GM10266 (cell line): Measurements from ENCODE around the gene CARMIL3.
"Not testable (repeated sequence)": the region's sequence is repeated elsewhere in the genome, so short reads cannot be mapped to it uniquely, and the experiment has no call there.

Experiments used
- DNase-seq: peaks from one replicate; pipeline ENCODE4 v3.0.0; 2012; ENCODE audit errors: extremely low spot score
- TF ChIP-seq, protein P1 (sequence below): IDR thresholded peaks from 2 replicates; pipeline ENCODE4 v1.5.1; 2012; ENCODE audit warnings: mild to moderate bottlenecking, low read depth; ENCODE audit not compliant: control insufficient read depth, insufficient read depth; ENCODE audit errors: missing control alignments

Gene CARMIL3

DNA sequence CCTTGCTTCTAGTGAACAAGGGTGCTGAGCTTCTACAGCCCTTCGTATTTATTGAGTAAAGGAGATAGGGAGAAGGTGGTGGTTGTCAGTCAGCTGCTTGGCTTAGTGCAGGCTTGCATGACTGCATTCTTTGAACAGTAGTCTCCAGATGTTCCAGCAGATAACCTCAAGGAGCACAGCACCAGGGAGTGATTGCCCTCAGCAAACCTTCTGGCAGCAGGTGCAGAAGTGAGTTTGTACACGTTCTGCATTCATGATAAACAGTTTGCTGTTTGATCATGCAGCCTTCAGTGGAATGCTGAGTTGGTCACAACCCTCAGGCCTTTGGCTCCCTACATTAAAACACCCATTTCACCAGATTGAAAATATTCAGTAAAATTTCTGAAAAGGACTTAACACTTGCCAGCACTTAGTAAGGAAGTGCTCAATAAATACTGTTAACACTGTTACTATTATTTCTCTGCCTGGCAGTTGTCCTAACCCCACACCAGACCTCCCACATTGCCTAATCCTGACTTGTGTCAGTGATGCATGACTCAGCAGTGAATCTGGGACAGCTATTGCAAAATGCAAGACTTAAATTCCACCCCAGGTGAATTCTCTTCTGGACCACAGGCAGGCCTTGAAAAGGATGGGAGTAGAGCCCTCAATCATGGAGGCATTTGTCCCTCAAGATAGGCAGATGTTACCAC, 18.9 kb upstream of the CARMIL3 start:
- TF ChIP-seq, protein P1, sequence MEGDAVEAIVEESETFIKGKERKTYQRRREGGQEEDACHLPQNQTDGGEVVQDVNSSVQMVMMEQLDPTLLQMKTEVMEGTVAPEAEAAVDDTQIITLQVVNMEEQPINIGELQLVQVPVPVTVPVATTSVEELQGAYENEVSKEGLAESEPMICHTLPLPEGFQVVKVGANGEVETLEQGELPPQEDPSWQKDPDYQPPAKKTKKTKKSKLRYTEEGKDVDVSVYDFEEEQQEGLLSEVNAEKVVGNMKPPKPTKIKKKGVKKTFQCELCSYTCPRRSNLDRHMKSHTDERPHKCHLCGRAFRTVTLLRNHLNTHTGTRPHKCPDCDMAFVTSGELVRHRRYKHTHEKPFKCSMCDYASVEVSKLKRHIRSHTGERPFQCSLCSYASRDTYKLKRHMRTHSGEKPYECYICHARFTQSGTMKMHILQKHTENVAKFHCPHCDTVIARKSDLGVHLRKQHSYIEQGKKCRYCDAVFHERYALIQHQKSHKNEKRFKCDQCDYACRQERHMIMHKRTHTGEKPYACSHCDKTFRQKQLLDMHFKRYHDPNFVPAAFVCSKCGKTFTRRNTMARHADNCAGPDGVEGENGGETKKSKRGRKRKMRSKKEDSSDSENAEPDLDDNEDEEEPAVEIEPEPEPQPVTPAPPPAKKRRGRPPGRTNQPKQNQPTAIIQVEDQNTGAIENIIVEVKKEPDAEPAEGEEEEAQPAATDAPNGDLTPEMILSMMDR, result no peak
- no peak for DNase-seq

DNA sequence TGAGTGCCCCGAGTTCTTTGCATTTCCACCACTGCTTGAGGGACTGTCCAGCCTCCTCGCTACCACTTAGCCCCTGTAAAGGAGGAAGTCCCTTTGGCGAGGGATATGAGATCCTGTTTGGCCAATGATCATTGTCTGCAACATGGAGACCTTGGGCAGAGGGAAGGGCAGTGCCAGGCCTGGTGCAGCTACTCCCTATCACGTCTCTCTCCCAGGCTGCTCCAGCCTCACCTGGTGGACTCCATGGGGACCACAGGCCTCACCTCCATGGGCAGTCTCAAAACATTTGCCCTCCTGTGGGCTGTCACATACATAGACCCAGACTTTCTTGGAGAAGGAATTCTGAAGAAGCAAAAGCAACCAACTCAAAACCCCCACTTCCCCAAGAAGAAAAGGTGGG, 16.0 kb upstream of the CARMIL3 start:
- not testable (repeated sequence) for DNase-seq

GRCh38 chr14:24036169-24036962, 15.4 kb upstream of the CARMIL3 start:
- peak; percentile 80 for DNase-seq
- TF ChIP-seq, protein P1, result peak; percentile 78

DNA sequence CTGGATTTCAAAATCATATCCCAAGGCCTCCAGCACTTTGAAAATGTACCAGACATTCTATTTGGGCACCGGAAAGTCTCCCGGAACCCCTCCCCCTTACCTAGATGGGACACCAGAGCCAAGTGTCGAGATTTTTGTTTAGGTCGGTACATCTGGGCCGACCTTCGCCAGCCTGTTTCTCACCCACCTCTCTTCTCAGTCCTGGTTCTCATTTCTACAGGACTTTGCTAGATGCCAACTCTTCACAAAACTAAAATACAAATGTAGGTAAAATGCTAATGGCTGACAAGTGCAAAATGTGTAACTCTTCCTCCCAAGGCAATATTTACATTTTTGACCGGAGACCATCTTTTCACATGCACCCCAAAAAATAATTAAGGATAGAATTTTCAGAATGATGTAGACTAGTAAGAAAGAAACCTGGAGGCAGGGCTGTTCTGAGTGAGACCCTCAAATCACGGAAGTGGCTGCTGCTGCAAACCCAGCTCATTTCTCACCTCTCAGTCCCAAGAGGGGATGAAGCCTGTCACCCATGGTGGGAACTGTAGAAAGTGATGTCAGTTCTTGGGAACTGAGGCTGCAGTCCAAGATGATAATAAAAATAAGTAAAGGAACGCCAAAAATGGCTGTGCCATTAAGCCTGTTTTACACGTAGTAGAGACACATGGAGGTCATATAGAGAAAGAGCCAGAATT, 14.7 kb upstream of the CARMIL3 start:
- DNase-seq, result not testable (repeated sequence)

- no peak for DNase-seq
- TF ChIP-seq, protein P1, result no peak
Observed at GRCh38 chr14:24037658-24038037, 14.2 kb upstream of the CARMIL3 start.

DNA sequence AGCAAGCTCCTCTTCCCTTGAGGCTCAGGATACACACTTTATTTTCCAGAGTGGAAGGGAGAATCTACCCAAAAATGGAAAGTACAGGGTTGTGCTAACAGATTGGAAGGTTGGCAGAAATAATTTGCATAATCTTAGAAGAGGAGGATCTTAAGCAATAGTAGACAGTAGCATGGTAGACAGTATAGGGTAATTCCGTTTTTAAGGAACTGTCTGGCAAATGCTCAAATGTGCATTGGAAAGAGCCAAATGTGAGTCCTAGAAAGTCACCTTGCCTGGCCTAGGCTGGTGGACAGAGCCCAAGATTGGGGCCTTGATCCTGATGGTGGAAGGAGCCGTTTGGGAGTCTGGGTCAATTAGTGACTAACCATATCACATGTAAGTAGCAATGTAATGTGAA, 13.1 kb upstream of the CARMIL3 start:
- no peak for DNase-seq
- TF ChIP-seq, protein P1, result no peak

DNA sequence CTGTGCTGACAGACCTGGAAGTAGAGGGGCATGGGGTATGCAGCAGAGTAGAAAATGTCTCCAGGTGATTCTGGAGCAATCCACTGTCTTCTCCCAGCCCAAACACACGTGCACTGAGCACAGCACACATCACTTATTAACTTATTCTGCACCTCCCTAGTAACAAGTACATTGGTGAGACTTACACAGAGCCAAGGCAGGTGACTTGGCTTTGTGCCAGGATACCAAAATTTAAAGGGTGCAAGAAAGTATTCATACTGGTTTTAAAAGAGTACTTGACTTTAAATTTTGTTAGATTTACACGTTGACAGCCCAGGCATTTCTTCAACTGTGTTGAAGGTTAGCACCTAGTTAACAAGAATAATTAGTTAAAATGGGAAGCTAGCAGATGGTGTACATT, 11.1 kb upstream of the CARMIL3 start:
- DNase-seq, result no peak
- TF ChIP-seq, protein P1, result no peak

GRCh38 chr14:24042746-24043145, 9.1 kb upstream of the CARMIL3 start:
- TF ChIP-seq, protein P1, result no peak
- no peak for DNase-seq

DNA sequence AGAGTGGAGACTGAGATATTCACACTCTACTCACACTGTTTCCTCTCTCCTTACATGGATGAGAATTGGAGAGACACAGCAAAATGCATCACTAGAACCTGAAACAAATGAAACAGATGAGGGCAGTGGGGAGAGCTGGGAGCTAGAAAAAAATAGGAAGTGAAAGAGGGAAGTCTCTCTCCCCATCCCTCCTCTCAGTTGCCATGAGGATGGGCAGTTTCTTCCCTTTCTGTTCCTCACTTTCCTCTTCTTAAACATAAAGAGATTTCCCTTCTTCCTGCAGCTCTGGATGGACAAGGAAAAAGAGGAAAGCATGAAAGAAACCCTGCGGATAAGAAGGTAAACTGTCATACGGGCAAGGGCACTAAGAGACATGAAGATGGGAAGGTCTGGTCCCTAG, 2.8 kb upstream of the CARMIL3 start:
- DNase-seq, result not testable (repeated sequence)

DNA sequence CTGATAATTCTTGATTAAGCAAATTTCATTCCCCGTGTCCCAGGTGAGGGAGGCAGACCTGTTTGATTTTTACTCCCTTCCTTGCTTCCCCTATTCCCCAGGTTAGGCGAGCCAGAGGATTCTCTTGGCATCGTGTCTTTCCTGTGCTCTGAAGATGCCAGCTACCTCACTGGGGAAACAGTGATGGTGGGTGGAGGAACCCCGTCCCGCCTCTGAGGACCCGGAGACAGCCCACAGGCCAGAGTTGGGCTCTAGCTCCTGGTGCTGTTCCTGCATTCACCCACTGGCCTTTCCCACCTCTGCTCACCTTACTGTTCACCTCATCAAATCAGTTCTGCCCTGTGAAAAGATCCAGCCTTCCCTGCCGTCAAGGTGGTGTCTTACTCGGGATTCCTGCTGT, 1.1 kb upstream of the CARMIL3 start:
- not testable (repeated sequence) for DNase-seq
